Measurements from ENCODE around the gene TMEM182. TPM values are rescaled to one million over a fixed set of nuclear protein-coding genes. Genes with fewer than 3 reads are reported as not detected.

The TMEM182 gene
- total RNA-seq, 4 donors from 2014 or later = under 0.01 to 3.5 (median 0.86) TPM

GRCh38 chr2:102801098-102801718 is 39.4 kb downstream of the TMEM182 start:
- intact Hi-C loops (cut with DNase I; ENCODE audit: low total_unique reads) = no loop called here
- no peak for DNase-seq
- TF ChIP-seq, protein P1, sequence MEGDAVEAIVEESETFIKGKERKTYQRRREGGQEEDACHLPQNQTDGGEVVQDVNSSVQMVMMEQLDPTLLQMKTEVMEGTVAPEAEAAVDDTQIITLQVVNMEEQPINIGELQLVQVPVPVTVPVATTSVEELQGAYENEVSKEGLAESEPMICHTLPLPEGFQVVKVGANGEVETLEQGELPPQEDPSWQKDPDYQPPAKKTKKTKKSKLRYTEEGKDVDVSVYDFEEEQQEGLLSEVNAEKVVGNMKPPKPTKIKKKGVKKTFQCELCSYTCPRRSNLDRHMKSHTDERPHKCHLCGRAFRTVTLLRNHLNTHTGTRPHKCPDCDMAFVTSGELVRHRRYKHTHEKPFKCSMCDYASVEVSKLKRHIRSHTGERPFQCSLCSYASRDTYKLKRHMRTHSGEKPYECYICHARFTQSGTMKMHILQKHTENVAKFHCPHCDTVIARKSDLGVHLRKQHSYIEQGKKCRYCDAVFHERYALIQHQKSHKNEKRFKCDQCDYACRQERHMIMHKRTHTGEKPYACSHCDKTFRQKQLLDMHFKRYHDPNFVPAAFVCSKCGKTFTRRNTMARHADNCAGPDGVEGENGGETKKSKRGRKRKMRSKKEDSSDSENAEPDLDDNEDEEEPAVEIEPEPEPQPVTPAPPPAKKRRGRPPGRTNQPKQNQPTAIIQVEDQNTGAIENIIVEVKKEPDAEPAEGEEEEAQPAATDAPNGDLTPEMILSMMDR (IDR thresholded peaks at IDR 0.05) = no peak
- no peak for TF ChIP-seq POLR2A (IDR thresholded peaks at IDR 0.05)
- no peaks in the 10 kb centered on the region for H3K36me3 ChIP-seq
- H3K27me3 ChIP-seq = no peaks in the 10 kb centered on the region
- no peak overlapping the region for H3K27ac ChIP-seq
- H3K9me3 ChIP-seq = no peaks in the 10 kb centered on the region
- no peak overlapping the region for H3K4me3 ChIP-seq
- no peaks in the 10 kb centered on the region for H3K4me1 ChIP-seq

DNA sequence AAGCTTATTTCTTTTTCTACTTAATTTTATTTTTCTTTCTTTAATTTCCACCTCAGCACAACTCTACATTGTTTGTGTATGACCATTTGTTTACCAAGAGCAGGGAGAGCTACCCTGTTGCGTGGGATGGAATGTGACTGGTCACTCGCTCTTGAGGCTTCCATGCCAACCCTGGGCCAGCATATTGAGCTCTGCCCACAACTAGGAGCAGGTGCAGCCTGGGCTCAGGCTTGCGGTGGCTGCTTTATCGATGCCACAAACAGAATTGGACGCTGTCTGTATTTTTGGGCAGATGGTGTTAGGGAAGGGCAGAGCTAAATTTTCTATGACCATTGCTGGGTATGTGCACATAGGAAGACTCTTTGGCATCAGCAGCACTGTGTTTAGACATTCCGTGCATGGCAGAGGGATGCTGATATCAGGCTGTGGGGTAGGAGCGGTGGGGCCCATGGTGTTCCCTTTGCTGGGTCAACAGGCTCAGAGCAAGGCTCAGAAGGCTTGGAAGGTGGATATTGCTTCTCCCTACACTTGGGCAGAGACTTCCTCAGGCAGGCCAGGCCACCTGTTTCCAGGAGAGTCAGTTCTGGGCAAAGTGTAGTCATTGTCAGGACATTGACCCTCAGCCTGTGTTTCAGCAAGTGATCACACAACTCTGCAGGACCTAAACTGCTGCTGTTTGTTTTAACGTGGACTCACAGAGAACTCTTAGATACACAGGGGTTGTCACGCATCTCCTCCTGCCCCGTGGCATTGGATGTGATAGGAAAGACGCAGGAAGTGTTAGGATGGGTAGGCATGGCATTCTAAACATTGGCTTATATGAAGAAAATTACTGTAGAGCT is 40.2 kb downstream of the TMEM182 start:
- TF ChIP-seq POLR2A (IDR thresholded peaks at IDR 0.05) = no peak
- TF ChIP-seq, protein P1 (IDR thresholded peaks at IDR 0.05) = no peak
- intact Hi-C loops (cut with DNase I; ENCODE audit: low total_unique reads) = no loop called here
- H3K4me3 ChIP-seq = no peak overlapping the region
- H3K9me3 ChIP-seq = no peaks in the 10 kb centered on the region
- DNase-seq = no peak
- no peaks in the 10 kb centered on the region for H3K27me3 ChIP-seq
- H3K36me3 ChIP-seq = no peaks in the 10 kb centered on the region
- no peak overlapping the region for H3K27ac ChIP-seq
- no peaks in the 10 kb centered on the region for H3K4me1 ChIP-seq

- Histone ChIP-seq H3K36me3 (no peaks in the 10 kb centered on the region), H3K27me3 (no peaks in the 10 kb centered on the region), H3K4me1 (no peaks in the 10 kb centered on the region), H3K27ac (no peak overlapping the region), H3K4me3 (no peak overlapping the region), H3K9me3 (no peaks in the 10 kb centered on the region)
- TF ChIP-seq, protein P1 (IDR thresholded peaks at IDR 0.05) = no peak
- TF ChIP-seq POLR2A (IDR thresholded peaks at IDR 0.05) = no peak
- intact Hi-C loops (cut with DNase I; ENCODE audit: low total_unique reads) = no loop called here
- DNase-seq = no peak
These were observed 41.4 kb downstream of the TMEM182 start for GRCh38 chr2:102803041-102803896.

- intact Hi-C loops (cut with DNase I; ENCODE audit: low total_unique reads) = no loop called here
- Histone ChIP-seq H3K36me3 (no peaks in the 10 kb centered on the region), H3K4me1 (no peaks in the 10 kb centered on the region), H3K27ac (no peak overlapping the region), H3K9me3 (no peaks in the 10 kb centered on the region), H3K27me3 (no peaks in the 10 kb centered on the region), H3K4me3 (no peak overlapping the region)
- TF ChIP-seq, protein P1 (IDR thresholded peaks at IDR 0.05) = no peak
- no peak for TF ChIP-seq POLR2A (IDR thresholded peaks at IDR 0.05)
- no peak for DNase-seq
These were observed 42.0 kb downstream of the TMEM182 start for GRCh38 chr2:102803897-102804217.

Measured in uterus (tissue), 4 donors.